ENCODE results near the gene RBM47. TPM values are rescaled to one million over a fixed set of nuclear protein-coding genes. Genes with fewer than 3 reads are reported as not detected.

RBM47 gene
- total and polyA plus RNA-seq, 2 experiments from 2014 or later, result 35.6 to 139 TPM

DNA sequence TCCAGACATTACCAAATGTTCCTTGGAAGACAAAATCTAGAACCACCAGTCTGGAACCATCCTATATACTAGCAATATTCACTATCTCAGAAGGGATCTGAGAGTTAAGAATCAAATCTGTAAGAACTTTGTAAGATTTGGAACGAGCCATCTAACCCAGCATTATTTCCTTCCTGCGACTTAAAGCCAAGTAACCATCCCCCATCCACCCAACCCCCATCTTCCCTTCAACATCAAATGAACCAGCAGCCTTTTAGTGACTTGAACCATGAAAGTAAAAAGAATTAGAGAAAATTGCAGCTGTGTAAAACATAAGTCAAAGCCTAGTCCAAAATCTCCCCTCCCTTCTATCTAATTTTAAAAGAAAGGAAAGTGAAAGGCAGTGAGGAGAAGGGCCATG lies 15.6 kb downstream of the RBM47 start (continued):
- TF ChIP-seq JUNB (IDR thresholded peaks at IDR 0.05; ENCODE audit: unreplicated experiment) (no peak), STAT1 (IDR thresholded peaks at IDR 0.05; ENCODE audit: unreplicated experiment) (no peak), EZH2phosphoT487 (IDR thresholded peaks at IDR 0.05; ENCODE audit: unreplicated experiment) (no peak), CREB1 (CRISPR knock-in tag; IDR thresholded peaks at IDR 0.05; ENCODE audit: low read depth) (no peak), NANOG (IDR thresholded peaks at IDR 0.05; ENCODE audit: borderline replicate concordance) (no peak)
- TF ChIP-seq, protein P1, sequence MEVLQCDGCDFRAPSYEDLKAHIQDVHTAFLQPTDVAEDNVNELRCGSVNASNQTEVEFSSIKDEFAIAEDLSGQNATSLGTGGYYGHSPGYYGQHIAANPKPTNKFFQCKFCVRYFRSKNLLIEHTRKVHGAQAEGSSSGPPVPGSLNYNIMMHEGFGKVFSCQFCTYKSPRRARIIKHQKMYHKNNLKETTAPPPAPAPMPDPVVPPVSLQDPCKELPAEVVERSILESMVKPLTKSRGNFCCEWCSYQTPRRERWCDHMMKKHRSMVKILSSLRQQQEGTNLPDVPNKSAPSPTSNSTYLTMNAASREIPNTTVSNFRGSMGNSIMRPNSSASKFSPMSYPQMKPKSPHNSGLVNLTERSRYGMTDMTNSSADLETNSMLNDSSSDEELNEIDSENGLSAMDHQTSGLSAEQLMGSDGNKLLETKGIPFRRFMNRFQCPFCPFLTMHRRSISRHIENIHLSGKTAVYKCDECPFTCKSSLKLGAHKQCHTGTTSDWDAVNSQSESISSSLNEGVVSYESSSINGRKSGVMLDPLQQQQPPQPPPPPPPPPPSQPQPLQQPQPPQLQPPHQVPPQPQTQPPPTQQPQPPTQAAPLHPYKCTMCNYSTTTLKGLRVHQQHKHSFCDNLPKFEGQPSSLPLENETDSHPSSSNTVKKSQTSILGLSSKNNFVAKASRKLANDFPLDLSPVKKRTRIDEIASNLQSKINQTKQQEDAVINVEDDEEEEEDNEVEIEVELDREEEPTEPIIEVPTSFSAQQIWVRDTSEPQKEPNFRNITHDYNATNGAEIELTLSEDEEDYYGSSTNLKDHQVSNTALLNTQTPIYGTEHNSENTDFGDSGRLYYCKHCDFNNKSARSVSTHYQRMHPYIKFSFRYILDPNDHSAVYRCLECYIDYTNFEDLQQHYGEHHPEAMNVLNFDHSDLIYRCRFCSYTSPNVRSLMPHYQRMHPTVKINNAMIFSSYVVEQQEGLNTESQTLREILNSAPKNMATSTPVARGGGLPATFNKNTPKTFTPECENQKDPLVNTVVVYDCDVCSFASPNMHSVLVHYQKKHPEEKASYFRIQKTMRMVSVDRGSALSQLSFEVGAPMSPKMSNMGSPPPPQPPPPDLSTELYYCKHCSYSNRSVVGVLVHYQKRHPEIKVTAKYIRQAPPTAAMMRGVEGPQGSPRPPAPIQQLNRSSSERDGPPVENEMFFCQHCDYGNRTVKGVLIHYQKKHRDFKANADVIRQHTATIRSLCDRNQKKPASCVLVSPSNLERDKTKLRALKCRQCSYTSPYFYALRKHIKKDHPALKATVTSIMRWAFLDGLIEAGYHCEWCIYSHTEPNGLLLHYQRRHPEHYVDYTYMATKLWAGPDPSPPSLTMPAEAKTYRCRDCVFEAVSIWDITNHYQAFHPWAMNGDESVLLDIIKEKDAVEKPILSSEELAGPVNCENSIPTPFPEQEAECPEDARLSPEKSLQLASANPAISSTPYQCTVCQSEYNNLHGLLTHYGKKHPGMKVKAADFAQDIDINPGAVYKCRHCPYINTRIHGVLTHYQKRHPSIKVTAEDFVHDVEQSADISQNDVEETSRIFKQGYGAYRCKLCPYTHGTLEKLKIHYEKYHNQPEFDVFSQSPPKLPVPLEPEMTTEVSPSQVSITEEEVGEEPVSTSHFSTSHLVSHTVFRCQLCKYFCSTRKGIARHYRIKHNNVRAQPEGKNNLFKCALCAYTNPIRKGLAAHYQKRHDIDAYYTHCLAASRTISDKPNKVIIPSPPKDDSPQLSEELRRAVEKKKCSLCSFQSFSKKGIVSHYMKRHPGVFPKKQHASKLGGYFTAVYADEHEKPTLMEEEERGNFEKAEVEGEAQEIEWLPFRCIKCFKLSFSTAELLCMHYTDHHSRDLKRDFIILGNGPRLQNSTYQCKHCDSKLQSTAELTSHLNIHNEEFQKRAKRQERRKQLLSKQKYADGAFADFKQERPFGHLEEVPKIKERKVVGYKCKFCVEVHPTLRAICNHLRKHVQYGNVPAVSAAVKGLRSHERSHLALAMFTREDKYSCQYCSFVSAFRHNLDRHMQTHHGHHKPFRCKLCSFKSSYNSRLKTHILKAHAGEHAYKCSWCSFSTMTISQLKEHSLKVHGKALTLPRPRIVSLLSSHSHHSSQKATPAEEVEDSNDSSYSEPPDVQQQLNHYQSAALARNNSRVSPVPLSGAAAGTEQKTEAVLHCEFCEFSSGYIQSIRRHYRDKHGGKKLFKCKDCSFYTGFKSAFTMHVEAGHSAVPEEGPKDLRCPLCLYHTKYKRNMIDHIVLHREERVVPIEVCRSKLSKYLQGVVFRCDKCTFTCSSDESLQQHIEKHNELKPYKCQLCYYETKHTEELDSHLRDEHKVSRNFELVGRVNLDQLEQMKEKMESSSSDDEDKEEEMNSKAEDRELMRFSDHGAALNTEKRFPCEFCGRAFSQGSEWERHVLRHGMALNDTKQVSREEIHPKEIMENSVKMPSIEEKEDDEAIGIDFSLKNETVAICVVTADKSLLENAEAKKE (CRISPR knock-in tag; IDR thresholded peaks at IDR 0.05), result no peak

DNA sequence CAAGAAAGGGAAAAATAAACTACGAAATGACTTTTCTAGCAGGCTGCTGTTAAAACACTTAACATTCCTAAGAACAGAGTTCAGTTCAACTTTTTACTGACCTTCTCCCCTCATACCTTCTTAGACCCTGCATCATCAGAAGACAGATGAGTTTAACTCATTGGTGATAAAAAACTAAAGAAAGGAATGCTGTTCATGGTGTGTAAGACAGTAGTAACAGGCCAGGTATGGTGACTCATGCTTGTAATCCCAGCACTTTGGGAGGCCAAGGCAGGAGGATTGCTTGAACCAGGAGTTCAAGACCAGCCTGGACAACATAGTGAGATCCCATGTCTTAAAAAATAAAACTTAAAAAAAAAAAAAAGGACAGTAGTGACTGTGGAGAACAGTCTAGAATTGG lies 16.2 kb downstream of the RBM47 start:
- no peak for ATAC-seq
- H3K4me1 ChIP-seq (ENCODE audit: insufficient read depth), result peaks cover 31% of the 10 kb centered on the region
- H3K27me3 ChIP-seq (ENCODE audit: insufficient read depth), result no peaks in the 10 kb centered on the region
- H3K27ac ChIP-seq (ENCODE audit: low read depth), result no peak overlapping the region
- no peak overlapping the region for H3K4me3 ChIP-seq
- no peaks in the 10 kb centered on the region; the same call in none of the 2 replicates for H3K36me3 ChIP-seq (ENCODE audit: insufficient read depth)
- Mint-ChIP-seq H3K4me3 (no peak overlapping the region), H3K27ac (0 out of 2 replicates have a peak overlapping the region, but pooled peaks have one; percentile 16), H3K36me3 (ENCODE audit: low read depth) (peaks cover 27% of the 10 kb centered on the region; the same call in 2 of the 3 replicates), H3K27me3 (ENCODE audit: insufficient read depth, low read depth, poor library complexity) (peaks cover 2% of the 10 kb centered on the region), H3K4me1 (peaks cover 36% of the 10 kb centered on the region), H3K9me3 (no peaks in the 10 kb centered on the region)
- peaks cover 9% of the 10 kb centered on the region; the same call in 1 of the 2 replicates for H4K20me1 ChIP-seq (replicated peaks; ENCODE audit: insufficient read depth)
- H3F3A ChIP-seq (replicated peaks; ENCODE audit: low read depth), result no peaks in the 10 kb centered on the region; the same call in 1 of the 2 replicates
- peaks cover 100% of the 10 kb centered on the region for H3K79me2 ChIP-seq (replicated peaks; ENCODE audit: insufficient read depth)
- H3K4me2 ChIP-seq, result no peak overlapping the region
- H2AFZ ChIP-seq, result no peak overlapping the region
- DNase-seq (ENCODE audit: low spot score), result no peak
- H3K9me2 ChIP-seq (ENCODE audit: insufficient read depth), result no peaks in the 10 kb centered on the region
- TF ChIP-seq CREB1 (CRISPR knock-in tag; IDR thresholded peaks at IDR 0.05; ENCODE audit: low read depth), result no peak
- no peak for TF ChIP-seq ZNF114 (CRISPR knock-in tag; IDR thresholded peaks at IDR 0.05)
- TF ChIP-seq NANOG (IDR thresholded peaks at IDR 0.05; ENCODE audit: borderline replicate concordance), result no peak
- TF ChIP-seq STAT1 (IDR thresholded peaks at IDR 0.05; ENCODE audit: unreplicated experiment), result no peak
- no peak for TF ChIP-seq ZNF331 (CRISPR knock-in tag; IDR thresholded peaks at IDR 0.05; ENCODE audit: low read depth)
- no peak for TF ChIP-seq EZH2phosphoT487 (IDR thresholded peaks at IDR 0.05; ENCODE audit: unreplicated experiment)
- TF ChIP-seq, protein P2, sequence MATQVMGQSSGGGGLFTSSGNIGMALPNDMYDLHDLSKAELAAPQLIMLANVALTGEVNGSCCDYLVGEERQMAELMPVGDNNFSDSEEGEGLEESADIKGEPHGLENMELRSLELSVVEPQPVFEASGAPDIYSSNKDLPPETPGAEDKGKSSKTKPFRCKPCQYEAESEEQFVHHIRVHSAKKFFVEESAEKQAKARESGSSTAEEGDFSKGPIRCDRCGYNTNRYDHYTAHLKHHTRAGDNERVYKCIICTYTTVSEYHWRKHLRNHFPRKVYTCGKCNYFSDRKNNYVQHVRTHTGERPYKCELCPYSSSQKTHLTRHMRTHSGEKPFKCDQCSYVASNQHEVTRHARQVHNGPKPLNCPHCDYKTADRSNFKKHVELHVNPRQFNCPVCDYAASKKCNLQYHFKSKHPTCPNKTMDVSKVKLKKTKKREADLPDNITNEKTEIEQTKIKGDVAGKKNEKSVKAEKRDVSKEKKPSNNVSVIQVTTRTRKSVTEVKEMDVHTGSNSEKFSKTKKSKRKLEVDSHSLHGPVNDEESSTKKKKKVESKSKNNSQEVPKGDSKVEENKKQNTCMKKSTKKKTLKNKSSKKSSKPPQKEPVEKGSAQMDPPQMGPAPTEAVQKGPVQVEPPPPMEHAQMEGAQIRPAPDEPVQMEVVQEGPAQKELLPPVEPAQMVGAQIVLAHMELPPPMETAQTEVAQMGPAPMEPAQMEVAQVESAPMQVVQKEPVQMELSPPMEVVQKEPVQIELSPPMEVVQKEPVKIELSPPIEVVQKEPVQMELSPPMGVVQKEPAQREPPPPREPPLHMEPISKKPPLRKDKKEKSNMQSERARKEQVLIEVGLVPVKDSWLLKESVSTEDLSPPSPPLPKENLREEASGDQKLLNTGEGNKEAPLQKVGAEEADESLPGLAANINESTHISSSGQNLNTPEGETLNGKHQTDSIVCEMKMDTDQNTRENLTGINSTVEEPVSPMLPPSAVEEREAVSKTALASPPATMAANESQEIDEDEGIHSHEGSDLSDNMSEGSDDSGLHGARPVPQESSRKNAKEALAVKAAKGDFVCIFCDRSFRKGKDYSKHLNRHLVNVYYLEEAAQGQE (IDR thresholded peaks at IDR 0.05; ENCODE audit: unreplicated experiment), result no peak
- no peak for TF ChIP-seq EZH2 (IDR thresholded peaks at IDR 0.05; ENCODE audit: low read depth, unreplicated experiment)
- TF ChIP-seq, protein P3, sequence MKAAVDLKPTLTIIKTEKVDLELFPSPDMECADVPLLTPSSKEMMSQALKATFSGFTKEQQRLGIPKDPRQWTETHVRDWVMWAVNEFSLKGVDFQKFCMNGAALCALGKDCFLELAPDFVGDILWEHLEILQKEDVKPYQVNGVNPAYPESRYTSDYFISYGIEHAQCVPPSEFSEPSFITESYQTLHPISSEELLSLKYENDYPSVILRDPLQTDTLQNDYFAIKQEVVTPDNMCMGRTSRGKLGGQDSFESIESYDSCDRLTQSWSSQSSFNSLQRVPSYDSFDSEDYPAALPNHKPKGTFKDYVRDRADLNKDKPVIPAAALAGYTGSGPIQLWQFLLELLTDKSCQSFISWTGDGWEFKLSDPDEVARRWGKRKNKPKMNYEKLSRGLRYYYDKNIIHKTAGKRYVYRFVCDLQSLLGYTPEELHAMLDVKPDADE (IDR thresholded peaks at IDR 0.05), result no peak
- no peak for TF ChIP-seq JUNB (IDR thresholded peaks at IDR 0.05; ENCODE audit: unreplicated experiment)

All from GM23338 (cell line).